Measurements from ENCODE around the gene CREB5. TPM values are rescaled to one million over a fixed set of nuclear protein-coding genes. Genes with fewer than 3 reads are reported as not detected.

The CREB5 gene
- total RNA-seq, 1 experiment from 2014 or later = 5.2 TPM

DNA sequence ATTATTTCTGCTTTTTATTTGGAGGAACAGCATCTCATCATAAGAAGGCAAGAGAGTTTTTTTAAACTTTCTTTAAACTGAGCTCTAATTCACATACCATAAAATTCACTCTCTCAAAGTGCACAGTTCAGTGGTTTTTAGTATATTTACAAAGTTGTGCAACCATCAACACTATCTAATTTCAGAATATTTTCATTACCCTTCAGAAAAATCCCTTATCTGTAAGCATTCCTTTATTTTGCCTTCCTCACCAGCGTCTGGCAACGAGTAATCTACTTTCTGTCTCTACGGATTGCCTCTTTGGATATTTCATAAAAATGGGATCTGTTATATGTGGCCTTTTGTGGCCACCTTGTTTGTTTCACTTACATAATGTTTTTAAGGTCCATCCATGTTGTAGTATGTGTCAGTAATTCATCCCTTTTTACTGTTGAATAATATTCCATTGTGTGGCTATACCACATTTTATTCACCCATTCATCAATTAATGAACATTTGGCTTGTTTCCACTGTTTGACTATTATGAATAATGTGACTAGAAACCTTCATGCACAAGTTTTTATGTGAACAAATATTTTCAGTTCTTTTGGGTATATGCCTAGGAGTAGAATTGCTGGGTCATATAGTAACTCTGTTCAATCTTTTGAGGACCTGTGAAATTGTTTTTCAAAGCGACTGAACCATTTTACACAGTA lies 364.3 kb downstream of the CREB5 start:
- Histone ChIP-seq H3K27me3 (ENCODE audit: low read length) (no peaks in the 10 kb centered on the region), H3K4me1 (ENCODE audit: insufficient read depth, low read length) (no peaks in the 10 kb centered on the region; the same call in 1 of the 2 replicates), H3F3A (ENCODE audit: low read length, unreplicated experiment) (no peaks in the 10 kb centered on the region), H3K79me2 (ENCODE audit: low read length) (no peaks in the 10 kb centered on the region), H3K4me3 (ENCODE audit: low read length) (no peak overlapping the region), H3K9me3 (ENCODE audit: low read length) (no peaks in the 10 kb centered on the region), H3K9me2 (replicated peaks; ENCODE audit: low read length) (no peaks in the 10 kb centered on the region), H3K27ac (ENCODE audit: low read length) (no peak overlapping the region), H4K20me1 (ENCODE audit: low read length) (no peaks in the 10 kb centered on the region), H3K36me3 (ENCODE audit: low read depth, low read length) (no peaks in the 10 kb centered on the region), H3K9ac (ENCODE audit: low read length) (no peak overlapping the region), H3K4me2 (ENCODE audit: low read length) (no peak overlapping the region), H2AFZ (ENCODE audit: low read length) (no peak overlapping the region)
- no TSS peak for BruUV-seq (replicated peaks)
- no peak for ATAC-seq
- POLR2A ChIA-PET (ENCODE audit: unreplicated experiment) = no interaction called here
- intact Hi-C loops (cut with micrococcal nuclease) = no loop called here
- CTCF ChIA-PET = no interaction called here
- DNase-seq = no peak
- no peak for TF ChIP-seq EZH2phosphoT487 (IDR thresholded peaks at IDR 0.05; ENCODE audit: borderline replicate concordance, low read length)
- no peak for TF ChIP-seq EZH2 (IDR thresholded peaks at IDR 0.05; ENCODE audit: low read length, unreplicated experiment)
- TF ChIP-seq, protein P1, sequence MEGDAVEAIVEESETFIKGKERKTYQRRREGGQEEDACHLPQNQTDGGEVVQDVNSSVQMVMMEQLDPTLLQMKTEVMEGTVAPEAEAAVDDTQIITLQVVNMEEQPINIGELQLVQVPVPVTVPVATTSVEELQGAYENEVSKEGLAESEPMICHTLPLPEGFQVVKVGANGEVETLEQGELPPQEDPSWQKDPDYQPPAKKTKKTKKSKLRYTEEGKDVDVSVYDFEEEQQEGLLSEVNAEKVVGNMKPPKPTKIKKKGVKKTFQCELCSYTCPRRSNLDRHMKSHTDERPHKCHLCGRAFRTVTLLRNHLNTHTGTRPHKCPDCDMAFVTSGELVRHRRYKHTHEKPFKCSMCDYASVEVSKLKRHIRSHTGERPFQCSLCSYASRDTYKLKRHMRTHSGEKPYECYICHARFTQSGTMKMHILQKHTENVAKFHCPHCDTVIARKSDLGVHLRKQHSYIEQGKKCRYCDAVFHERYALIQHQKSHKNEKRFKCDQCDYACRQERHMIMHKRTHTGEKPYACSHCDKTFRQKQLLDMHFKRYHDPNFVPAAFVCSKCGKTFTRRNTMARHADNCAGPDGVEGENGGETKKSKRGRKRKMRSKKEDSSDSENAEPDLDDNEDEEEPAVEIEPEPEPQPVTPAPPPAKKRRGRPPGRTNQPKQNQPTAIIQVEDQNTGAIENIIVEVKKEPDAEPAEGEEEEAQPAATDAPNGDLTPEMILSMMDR (conservative IDR thresholded peaks at IDR 0.05; ENCODE audit: low read depth, low read length) = no peak

DNA sequence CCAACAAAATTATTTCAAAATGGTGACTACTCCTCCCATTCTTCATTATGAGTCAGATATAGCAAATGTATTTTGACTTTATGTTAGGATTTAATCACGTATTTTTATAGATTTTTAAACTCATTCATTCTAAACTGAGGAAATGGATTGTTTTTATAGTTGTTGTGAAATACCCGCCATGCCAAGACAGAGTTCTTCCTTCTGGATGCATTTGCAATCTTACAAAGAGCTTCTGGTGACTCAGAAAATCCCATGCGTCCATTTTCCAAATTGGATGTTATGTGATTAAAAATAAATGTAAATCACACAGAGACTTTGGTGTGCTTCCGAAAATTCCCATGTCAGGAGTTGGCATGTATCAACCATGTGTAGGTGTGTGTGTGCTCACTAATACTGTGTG lies 366.5 kb downstream of the CREB5 start:
- Histone ChIP-seq H3F3A (ENCODE audit: low read length, unreplicated experiment) (no peaks in the 10 kb centered on the region), H3K9me2 (replicated peaks; ENCODE audit: low read length) (no peaks in the 10 kb centered on the region), H3K9me3 (ENCODE audit: low read length) (no peaks in the 10 kb centered on the region), H3K4me3 (ENCODE audit: low read length) (no peak overlapping the region), H3K79me2 (ENCODE audit: low read length) (no peaks in the 10 kb centered on the region), H4K20me1 (ENCODE audit: low read length) (no peaks in the 10 kb centered on the region), H3K9ac (ENCODE audit: low read length) (no peak overlapping the region), H3K27me3 (ENCODE audit: low read length) (no peaks in the 10 kb centered on the region), H3K4me1 (ENCODE audit: insufficient read depth, low read length) (no peaks in the 10 kb centered on the region; the same call in 1 of the 2 replicates), H3K27ac (ENCODE audit: low read length) (no peak overlapping the region), H2AFZ (ENCODE audit: low read length) (no peak overlapping the region), H3K36me3 (ENCODE audit: low read depth, low read length) (no peaks in the 10 kb centered on the region), H3K4me2 (ENCODE audit: low read length) (no peak overlapping the region)
- CTCF ChIA-PET = no interaction called here
- TF ChIP-seq EZH2phosphoT487 (IDR thresholded peaks at IDR 0.05; ENCODE audit: borderline replicate concordance, low read length) (no peak), EZH2 (IDR thresholded peaks at IDR 0.05; ENCODE audit: low read length, unreplicated experiment) (no peak)
- TF ChIP-seq, protein P1 (conservative IDR thresholded peaks at IDR 0.05; ENCODE audit: low read depth, low read length) = no peak
- DNase-seq = peak; percentile 10
- no TSS peak for BruUV-seq (replicated peaks)
- no peak for ATAC-seq
- POLR2A ChIA-PET (ENCODE audit: unreplicated experiment) = no interaction called here
- intact Hi-C loops (cut with micrococcal nuclease) = no loop called here

DNA sequence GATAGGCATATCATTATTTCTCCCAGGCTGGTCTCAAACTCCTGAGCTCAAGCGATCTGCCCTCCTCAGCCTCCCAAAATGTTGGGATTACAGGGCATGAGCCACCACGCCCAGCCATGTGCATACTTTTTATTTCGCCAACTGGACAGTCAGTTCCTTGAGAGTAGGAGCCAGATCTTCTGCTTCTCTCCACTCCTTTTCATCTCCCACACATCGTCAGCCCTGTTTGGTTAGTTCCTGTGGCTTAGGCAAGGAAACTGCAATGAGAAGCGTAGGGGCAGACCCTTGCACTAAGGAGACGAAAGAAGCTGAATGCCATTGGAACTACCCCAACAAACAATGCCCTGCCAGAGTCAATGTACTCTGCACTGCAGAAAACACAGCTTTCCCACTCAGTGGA lies 367.6 kb downstream of the CREB5 start:
- H3K4me2 ChIP-seq (ENCODE audit: low read length) = no peak overlapping the region
- H4K20me1 ChIP-seq (ENCODE audit: low read length) = no peaks in the 10 kb centered on the region
- H3K9me3 ChIP-seq (ENCODE audit: low read length) = no peaks in the 10 kb centered on the region
- H2AFZ ChIP-seq (ENCODE audit: low read length) = no peak overlapping the region
- POLR2A ChIA-PET (ENCODE audit: unreplicated experiment) = no interaction called here
- TF ChIP-seq, protein P1 (conservative IDR thresholded peaks at IDR 0.05; ENCODE audit: low read depth, low read length) = no peak
- TF ChIP-seq EZH2phosphoT487 (IDR thresholded peaks at IDR 0.05; ENCODE audit: borderline replicate concordance, low read length) (no peak), EZH2 (IDR thresholded peaks at IDR 0.05; ENCODE audit: low read length, unreplicated experiment) (no peak)
- H3F3A ChIP-seq (ENCODE audit: low read length, unreplicated experiment) = no peaks in the 10 kb centered on the region
- H3K9me2 ChIP-seq (replicated peaks; ENCODE audit: low read length) = no peaks in the 10 kb centered on the region
- no TSS peak for BruUV-seq (replicated peaks)
- intact Hi-C loops (cut with micrococcal nuclease) = no loop called here
- no peaks in the 10 kb centered on the region for H3K36me3 ChIP-seq (ENCODE audit: low read depth, low read length)
- no peaks in the 10 kb centered on the region; the same call in 1 of the 2 replicates for H3K4me1 ChIP-seq (ENCODE audit: insufficient read depth, low read length)
- H3K27ac ChIP-seq (ENCODE audit: low read length) = no peak overlapping the region
- H3K27me3 ChIP-seq (ENCODE audit: low read length) = no peaks in the 10 kb centered on the region
- ATAC-seq (no peak), DNase-seq (no peak)
- no peaks in the 10 kb centered on the region for H3K79me2 ChIP-seq (ENCODE audit: low read length)
- H3K9ac ChIP-seq (ENCODE audit: low read length) = no peak overlapping the region
- H3K4me3 ChIP-seq (ENCODE audit: low read length) = no peak overlapping the region
- CTCF ChIA-PET = no interaction called here

All from PC-3 (cell line).